ENCODE data around the gene SPINK6.

- TF ChIP-seq ZNF274 (IDR thresholded peaks at IDR 0.05; ENCODE audit: low read depth, low read length) (no peak), SUZ12 (IDR thresholded peaks at IDR 0.05; ENCODE audit: extremely low read depth, insufficient read depth, insufficient read length) (no peak)
Observed at GRCh38 chr5:148191010-148191409, 11.8 kb upstream of the SPINK6 start.

All from NT2/D1 (cell line).